Activated CD8-positive, alpha-beta memory T cell treated with anti-CD3 and anti-CD28 coated beads, Interleukin-2, amount 50 U/mL, for 1 hour (primary cell): Measurements from ENCODE around the gene TRPM4.
"Not testable (repeated sequence)": the region's sequence is repeated elsewhere in the genome, so short reads cannot be mapped to it uniquely, and the experiment has no call there.

ENCODE experiments used
- DNase-seq: peaks from one replicate; pipeline ENCODE4 v3.0.0-alpha.2; 2020; ENCODE audit errors: extremely low read depth

TRPM4 gene

DNA sequence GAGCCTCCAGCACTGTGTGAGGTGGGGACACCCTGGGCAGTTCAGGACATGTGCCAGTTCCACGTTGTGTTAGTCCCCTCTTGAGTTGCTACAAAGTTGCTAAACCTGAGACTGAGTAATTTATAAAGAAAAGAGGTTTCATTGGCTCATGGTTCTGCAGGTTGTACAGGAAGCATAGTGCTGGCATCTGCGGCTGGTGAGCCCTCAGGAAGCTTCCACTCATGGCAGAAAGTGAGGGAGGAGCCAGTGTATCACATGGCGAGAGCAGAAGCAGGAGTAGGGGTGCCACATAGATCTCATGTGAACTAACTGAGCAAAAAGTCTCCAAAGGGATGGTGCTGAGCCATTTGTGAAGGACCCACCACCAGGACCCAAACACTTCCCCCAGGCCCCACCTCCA, 33.2 kb downstream of the TRPM4 start:
- no peak for DNase-seq

DNA sequence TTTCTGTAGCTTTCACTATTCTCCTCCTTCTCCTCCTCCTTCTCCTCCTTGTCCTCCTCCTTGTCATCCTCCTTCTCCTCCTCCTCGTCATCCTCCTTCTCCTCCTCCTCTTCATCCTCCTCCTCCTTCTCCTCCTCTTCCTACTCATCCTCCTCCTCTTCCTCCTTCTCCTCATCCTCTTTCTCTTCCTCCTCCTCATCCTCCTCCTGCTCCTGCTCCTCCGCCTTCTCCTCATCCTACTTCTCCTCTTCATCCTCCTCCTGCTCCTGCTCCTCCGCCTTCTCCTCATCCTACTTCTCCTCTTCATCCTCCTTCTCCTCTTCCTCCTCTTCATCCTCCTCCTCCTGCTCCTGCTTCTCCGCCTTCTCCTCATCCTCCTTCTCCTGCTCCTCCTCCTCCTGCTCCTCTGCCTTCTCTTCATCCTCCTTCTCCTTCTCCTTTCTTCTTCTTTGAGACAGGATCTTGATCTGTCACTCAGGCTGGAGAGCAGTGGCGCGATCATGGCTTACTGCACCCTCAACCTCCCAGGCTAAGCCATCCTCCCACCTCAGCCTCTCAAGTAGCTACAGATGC, 36.3 kb downstream of the TRPM4 start:
- no peak for DNase-seq

- DNase-seq: no peak
Measured at GRCh38 chr19:49194408-49194807, 36.8 kb downstream of the TRPM4 start.

DNA sequence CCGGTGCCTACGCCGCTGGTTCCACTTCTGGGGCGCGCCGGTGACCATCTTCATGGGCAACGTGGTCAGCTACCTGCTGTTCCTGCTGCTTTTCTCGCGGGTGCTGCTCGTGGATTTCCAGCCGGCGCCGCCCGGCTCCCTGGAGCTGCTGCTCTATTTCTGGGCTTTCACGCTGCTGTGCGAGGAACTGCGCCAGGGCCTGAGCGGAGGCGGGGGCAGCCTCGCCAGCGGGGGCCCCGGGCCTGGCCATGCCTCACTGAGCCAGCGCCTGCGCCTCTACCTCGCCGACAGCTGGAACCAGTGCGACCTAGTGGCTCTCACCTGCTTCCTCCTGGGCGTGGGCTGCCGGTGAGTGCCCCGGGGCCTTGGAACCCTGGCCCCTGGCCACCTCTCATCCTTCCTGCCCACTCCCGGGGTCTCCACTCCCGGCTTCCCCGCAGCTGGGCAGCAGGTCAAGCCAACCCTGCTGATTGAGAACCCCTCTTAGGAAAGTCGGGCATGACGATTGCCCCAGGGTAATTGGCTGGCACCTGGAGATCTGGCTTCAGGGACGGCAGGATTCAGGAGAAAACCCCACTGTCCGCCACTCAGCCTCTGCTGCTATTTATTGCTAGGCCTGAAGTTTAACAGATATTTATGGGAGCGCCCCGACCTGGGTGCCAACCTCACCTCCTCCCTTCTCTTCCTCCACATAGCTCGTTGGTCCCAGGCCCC, 39.1 kb downstream of the TRPM4 start:
- no peak for DNase-seq

- no peak for DNase-seq
Measured at GRCh38 chr19:49200238-49200862, 42.8 kb downstream of the TRPM4 start.

GRCh38 chr19:49201042-49201441, 43.5 kb downstream of the TRPM4 start:
- DNase-seq: no peak

GRCh38 chr19:49205114-49205513, 47.5 kb downstream of the TRPM4 start:
- DNase-seq: no peak

DNA sequence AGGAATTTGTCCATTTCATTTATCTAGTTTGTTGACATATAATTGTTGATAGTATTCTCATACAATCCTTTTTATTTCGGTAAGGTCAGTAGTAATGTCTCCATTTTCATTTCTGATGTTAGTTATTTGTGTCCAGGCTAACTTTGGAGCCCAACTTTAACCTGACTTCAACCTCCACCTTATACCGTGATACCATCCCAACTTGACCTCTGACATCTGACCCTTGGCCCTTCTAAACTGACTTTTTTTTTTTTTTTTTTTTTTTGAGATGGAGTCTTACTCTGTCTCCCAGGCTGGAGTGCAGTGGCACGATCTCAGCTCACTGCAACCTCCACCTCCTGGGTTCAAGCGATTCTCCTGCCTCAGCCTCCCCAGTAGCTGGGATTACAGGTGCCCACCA, 51.9 kb downstream of the TRPM4 start:
- DNase-seq: not testable (repeated sequence)

- no peak for DNase-seq
Measured at GRCh38 chr19:49210108-49210900, 52.7 kb downstream of the TRPM4 start.

GRCh38 chr19:49210901-49211451, 53.4 kb downstream of the TRPM4 start:
- DNase-seq: no peak

GRCh38 chr19:49212016-49212701, 54.6 kb downstream of the TRPM4 start:
- DNase-seq: no peak

DNA sequence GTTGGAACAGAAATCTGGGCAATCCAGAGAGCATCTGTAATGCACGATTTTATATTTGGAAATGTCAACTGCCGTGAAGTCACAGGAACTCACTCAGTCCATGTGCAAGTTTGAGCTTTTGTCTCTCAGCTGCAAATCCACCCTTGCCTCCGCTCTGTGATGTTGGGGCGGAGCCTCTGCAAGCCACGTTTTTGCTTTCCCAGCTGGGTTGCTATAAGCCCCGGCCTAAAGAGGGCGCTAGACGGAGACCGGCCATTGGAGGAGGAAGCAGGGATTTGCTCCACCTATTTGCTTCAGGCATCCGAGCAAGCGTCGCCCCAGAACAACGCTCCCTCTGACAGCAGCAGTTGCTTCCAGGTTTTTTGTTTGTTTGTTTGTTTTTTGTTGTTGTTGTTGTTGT, 56.2 kb downstream of the TRPM4 start:
- no peak for DNase-seq

GRCh38 chr19:49214701-49215100, 57.1 kb downstream of the TRPM4 start:
- DNase-seq: no peak

DNA sequence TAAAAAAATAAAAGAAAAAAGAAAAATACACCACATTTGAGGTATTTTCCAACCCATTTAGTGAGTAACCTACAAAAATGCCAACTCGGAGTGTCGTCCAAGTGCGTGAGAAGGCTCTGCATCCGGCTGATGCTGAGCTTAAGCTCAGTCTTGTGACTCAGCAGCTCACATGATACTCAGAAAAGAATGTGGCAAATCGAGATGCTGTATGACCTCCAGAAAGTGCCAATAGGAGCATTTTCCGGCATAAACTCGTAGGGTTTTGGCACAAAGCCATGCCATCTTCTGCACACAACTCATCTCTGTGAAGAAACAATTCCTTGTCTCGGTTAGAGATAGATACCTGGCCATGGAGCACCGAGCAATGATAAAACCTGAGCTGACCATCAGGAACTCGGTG, 58.5 kb downstream of the TRPM4 start:
- DNase-seq: no peak

GRCh38 chr19:49217382-49217781, 59.8 kb downstream of the TRPM4 start:
- no peak for DNase-seq

GRCh38 chr19:49222011-49222410, 64.4 kb downstream of the TRPM4 start:
- no peak for DNase-seq

- no peak for DNase-seq
Measured at GRCh38 chr19:49222528-49222927, 64.9 kb downstream of the TRPM4 start.

DNA sequence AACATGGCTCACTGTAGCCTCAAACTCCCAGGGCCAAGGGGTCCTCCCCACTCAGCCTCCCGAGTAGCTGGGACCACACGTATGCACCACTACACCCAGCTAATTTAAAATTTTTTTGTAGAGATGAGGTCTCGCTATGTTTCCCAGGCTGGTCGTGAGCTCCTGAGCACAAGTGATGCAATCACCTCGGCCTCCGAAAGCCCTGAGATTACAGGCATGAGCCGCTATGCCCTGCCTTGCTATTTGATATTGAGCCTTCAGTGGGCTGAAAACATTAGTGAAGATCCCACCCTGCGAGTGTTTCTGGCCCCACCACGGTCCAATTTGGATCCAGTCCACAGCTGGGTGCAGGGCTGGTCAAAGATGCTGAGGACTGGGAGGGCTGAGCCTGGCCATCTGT, 65.9 kb downstream of the TRPM4 start:
- no peak for DNase-seq

GRCh38 chr19:49224441-49224840, 66.8 kb downstream of the TRPM4 start:
- DNase-seq: not testable (repeated sequence)

DNA sequence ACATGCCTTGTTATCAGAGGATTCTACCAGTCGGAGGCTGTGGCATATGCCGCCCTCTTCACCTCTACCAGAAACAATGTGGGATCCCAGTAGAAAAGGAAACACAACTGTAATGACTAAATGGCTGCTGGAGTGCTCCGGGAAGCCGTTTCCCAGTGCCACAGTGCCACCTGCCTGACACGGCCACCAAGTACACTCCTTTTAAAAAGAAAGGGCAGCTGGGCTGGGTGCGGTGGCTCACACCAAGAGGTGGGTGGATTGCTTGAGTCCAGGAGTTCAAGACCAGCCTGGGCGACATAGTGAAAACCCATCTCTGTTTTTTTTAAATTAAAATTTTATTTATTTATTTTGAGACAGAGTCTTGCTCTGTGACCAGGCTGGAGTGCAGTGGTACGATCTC, 67.3 kb downstream of the TRPM4 start:
- no peak for DNase-seq

GRCh38 chr19:49229416-49229815, 71.8 kb downstream of the TRPM4 start:
- DNase-seq: no peak

DNA sequence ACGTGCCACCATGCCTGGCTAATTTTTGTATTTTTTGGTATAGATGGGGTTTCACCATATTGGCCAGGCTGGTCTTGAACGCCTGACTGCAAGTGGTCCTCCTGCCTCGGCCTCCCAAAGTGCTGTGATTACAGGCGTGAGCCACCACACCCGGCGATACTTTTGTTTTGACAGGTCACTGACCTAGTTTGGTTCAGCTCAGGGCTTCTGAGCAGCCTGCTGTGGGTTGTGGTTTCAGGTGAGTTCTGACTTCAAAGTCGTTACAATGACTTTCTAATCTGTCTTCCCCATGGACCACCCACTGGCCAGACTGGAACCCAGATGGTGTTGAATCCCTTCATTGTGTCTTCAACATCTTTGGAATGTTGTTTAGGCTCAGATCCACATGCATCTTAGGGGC, 73.8 kb downstream of the TRPM4 start:
- no peak for DNase-seq
